NB4 (cell line): Measurements from ENCODE around the gene EVA1B.

Experiments
- DNase-seq: peaks from one replicate; pipeline ENCODE4 v3.0.0; 2010; ENCODE audit warnings: low read depth
- H3K4me3 ChIP-seq: one replicate; pipeline ENCODE4 v1.5.1; 2011; ENCODE audit warnings: mild to moderate bottlenecking, low read depth, low read length, moderate library complexity
- MAX ChIP-seq: IDR thresholded peaks from 2 replicates; pipeline ENCODE4 v1.6.1; 2011; ENCODE audit warnings: low read depth, low read length
- MYC ChIP-seq: IDR thresholded peaks from 2 replicates; pipeline ENCODE4 v1.6.1; 2011; ENCODE audit warnings: low read depth, low read length
- POLR2A ChIP-seq: IDR thresholded peaks from 2 replicates; pipeline ENCODE4 v1.6.1; 2011; ENCODE audit warnings: mild to moderate bottlenecking; ENCODE audit not compliant: insufficient read length; ENCODE audit errors: extremely low read depth
- TF ChIP-seq, protein P1 (sequence below): IDR thresholded peaks from one replicate; pipeline ENCODE4 v1.5.1; 2012; ENCODE audit warnings: low read depth, low read length

Gene EVA1B

DNA sequence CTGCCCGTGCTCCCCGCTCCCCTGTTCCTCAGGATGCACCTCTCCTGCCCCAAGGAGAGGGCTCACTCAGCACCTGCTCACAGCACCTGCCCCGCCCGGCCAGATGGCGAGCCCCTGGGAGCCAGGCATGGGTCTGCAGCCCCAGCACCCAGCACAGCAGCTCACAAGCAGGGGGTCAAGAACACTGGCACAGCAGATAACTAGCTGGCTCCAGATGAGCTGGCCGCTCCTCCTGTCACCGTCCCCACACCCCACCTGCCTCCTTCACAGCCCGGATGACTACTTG, 20.9 kb upstream of the EVA1B start:
- no peak overlapping the region for H3K4me3 ChIP-seq
- no peak for DNase-seq
- TF ChIP-seq MAX: no peak
- TF ChIP-seq MYC: no peak
- TF ChIP-seq, protein P1, sequence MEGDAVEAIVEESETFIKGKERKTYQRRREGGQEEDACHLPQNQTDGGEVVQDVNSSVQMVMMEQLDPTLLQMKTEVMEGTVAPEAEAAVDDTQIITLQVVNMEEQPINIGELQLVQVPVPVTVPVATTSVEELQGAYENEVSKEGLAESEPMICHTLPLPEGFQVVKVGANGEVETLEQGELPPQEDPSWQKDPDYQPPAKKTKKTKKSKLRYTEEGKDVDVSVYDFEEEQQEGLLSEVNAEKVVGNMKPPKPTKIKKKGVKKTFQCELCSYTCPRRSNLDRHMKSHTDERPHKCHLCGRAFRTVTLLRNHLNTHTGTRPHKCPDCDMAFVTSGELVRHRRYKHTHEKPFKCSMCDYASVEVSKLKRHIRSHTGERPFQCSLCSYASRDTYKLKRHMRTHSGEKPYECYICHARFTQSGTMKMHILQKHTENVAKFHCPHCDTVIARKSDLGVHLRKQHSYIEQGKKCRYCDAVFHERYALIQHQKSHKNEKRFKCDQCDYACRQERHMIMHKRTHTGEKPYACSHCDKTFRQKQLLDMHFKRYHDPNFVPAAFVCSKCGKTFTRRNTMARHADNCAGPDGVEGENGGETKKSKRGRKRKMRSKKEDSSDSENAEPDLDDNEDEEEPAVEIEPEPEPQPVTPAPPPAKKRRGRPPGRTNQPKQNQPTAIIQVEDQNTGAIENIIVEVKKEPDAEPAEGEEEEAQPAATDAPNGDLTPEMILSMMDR: no peak
- no peak for TF ChIP-seq POLR2A

DNA sequence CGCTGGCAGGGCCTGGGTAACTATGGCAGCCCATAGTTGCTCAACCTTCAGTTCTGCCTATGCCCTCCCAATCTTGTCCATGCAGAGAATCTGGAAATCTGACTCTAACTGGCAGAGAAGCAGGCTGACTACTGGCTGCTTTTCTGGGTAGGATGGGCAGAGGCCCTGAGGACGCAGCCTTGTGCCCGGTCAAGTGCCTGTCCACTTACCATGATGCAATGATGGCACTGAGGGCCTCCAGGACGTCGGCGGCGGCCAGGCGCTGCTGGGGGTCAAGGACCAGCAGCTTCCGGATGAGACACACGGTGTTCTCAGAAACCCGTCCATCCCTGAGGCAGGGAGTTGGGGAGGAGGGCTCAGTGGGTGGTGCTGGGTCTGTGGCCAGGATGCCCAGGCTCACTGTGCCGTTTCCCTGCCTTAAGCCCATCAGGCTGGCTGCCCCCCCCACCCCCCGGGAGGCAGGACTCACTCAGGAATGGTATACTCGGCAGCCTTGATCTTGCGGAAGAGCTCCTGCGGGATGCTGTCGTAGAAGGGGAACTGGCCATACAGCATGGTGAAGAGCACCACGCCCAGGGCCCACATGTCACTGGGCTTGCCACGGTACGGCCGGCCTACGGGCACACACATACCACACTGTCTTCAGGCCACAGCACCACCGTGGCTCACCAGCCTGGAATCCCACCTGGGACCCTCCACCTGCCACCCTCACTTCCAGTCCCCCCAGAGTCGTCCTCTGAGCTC, 20.4 kb upstream of the EVA1B start:
- TF ChIP-seq MYC (no peak), POLR2A (no peak), MAX (no peak)
- TF ChIP-seq, protein P1: no peak
- DNase-seq: no peak
- no peak overlapping the region for H3K4me3 ChIP-seq

- H3K4me3 ChIP-seq: no peak overlapping the region
- TF ChIP-seq, protein P1: peak; percentile 74
- TF ChIP-seq MYC: no peak
- DNase-seq: peak; percentile 58
Observed at GRCh38 chr1:36342426-36343185, 19.2 kb upstream of the EVA1B start.

- no peak overlapping the region for H3K4me3 ChIP-seq
- DNase-seq: no peak
- TF ChIP-seq, protein P1: no peak
- TF ChIP-seq MYC: no peak
- TF ChIP-seq MAX: no peak
- TF ChIP-seq POLR2A: no peak
Observed at GRCh38 chr1:36341626-36342320, 18.3 kb upstream of the EVA1B start.

GRCh38 chr1:36339615-36340014, 16.2 kb upstream of the EVA1B start:
- DNase-seq: no peak
- TF ChIP-seq POLR2A (no peak), MAX (no peak), MYC (no peak)
- TF ChIP-seq, protein P1: no peak
- H3K4me3 ChIP-seq: no peak overlapping the region
